Motor neuron (in vitro differentiated cells): ENCODE results near the gene IRS2. TPM values are rescaled to one million over a fixed set of nuclear protein-coding genes. Genes with fewer than 3 reads are reported as not detected.

ENCODE experiments used
- ATAC-seq, 8 experiments: fragments of 200-7000 bp; cut with Tn5 transposase; replicated peaks in 6 of 8; 2 replicates each; pipeline ENCODE4 v1.8.0; 2021; ENCODE audit warnings: mild to moderate bottlenecking in 8 of 8, moderate library complexity in 8 of 8
- H3K27ac ChIP-seq, 2 donors: fragments of 250-450 bp; sonication (Bioruptor Pico); 2 replicates each; pipeline ENCODE4 v1.9.0; 2021; ENCODE audit warnings: antibody characterized with exemption in 2 of 2, mild to moderate bottlenecking in 2 of 2, moderate library complexity in 1 of 2
- H3K4me1 ChIP-seq, 2 donors: fragments of 250-450 bp; sonication (Bioruptor Pico); replicated peaks in 1 of 2; 2 replicates each; pipeline ENCODE4 v1.6.1; 2021; ENCODE audit warnings: antibody characterized with exemption in 2 of 2, mild to moderate bottlenecking in 2 of 2, moderate library complexity in 1 of 2
- H3K4me3 ChIP-seq, 5 donors: fragments of 250-450 bp; sonication (Bioruptor Pico); 2 replicates each; pipeline ENCODE4 v1.9.0; 2021; ENCODE audit warnings: antibody characterized with exemption in 5 of 5, mild to moderate bottlenecking in 5 of 5, moderate library complexity in 4 of 5
- WGBS, 10 experiments: fragments of 450-650 bp; shearing (Covaris generic); methylation state at CpG; one replicate each; pipeline ENCODE4 v1.0.0; 2022; 5-methylcytosine and 5-hydroxymethylcytosine counted together
- in situ Hi-C, 9 experiments: fragments of 400-800 bp; cut with MboI; loops; one replicate each; pipeline ENCODE4 v1.15.0; 2021; ENCODE audit warnings: low sequenced_read_pairs in 9 of 9, low pct_unique_long_range_greater_than_20kb in 2 of 9; ENCODE audit not compliant: unreplicated experiment in 9 of 9
- total RNA-seq, 8 experiments: library from RNA; unstranded; fragments of 300-600 nt; gene quantifications; 2 replicates each; pipeline versions ENCODE4 v1.2.3 to v1.2.4, GENCODE V29; 2022

Gene IRS2
- total RNA-seq, 8 experiments from 2014 or later, result 0.20 to 13.5 (median 7.7) TPM

DNA sequence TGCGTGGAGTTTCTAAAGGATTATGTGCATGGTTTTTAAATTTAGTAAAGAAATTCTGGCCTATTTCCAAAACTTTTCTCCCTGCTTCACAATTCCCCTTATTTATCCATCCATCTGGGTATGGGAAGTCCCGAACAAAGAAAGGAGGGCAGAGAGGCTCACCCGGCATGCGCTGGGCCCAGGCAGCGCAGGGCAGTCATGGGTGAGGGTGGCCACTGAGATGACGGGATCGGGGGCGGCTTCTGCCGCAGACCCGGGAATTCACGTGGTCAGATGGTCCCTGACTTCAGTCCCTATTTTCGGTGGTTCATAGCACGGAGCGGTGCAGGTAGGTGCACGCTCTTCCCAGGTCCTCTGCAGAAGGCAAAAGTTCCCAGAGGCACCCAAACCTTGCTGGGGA is 14.5 kb downstream of the IRS2 start:
- Histone ChIP-seq H3K4me3 (no peak overlapping the region), H3K4me1 (peaks cover 0 to 9% of the 10 kb centered on the region in 2 donors), H3K27ac (no peak overlapping the region)
- in situ Hi-C loops, result loop anchor here in 1 of 9 experiments (25.0 kb wide), 1 partner anchor 340 kb away; no protein-coding TSS in a partner anchor
- WGBS, 10 experiments, result 85 to 100% (median 96%) methylated on average over 1 to 10 of the region's 15 CpGs; no CpG with 5 or more reads in 2 of the 10 experiments
- no peak for ATAC-seq

DNA sequence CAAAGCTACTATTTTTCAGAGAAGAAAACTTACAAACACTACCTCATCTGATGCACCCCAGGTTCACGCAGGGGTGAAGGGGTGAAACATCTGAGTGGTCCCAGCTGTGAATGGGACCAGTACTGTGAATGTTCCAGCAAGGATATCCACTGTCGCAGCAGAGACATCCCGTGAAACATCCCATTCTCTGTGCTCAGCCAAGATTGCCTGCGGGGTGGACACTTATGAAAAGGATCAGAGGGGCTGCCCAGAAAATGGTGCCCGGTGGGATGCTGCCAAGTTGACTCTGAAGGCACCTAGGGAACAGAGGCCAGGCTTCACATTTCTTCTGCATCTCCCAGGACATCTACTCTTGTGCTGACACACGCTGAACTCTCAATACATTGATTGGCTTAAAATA is 15.9 kb downstream of the IRS2 start:
- Histone ChIP-seq H3K4me3 (no peak overlapping the region), H3K4me1 (peaks cover 0 to 4% of the 10 kb centered on the region in 2 donors), H3K27ac (no peak overlapping the region)
- no peak for ATAC-seq
- WGBS, 10 experiments, result 78 to 100% (median 100%) methylated on average over 1 to 5 of the region's 6 CpGs; no CpG with 5 or more reads in 5 of the 10 experiments
- in situ Hi-C loops, result loop anchor here in 1 of 9 experiments (25.0 kb wide), 1 partner anchor 342 kb away; no protein-coding TSS in a partner anchor

DNA sequence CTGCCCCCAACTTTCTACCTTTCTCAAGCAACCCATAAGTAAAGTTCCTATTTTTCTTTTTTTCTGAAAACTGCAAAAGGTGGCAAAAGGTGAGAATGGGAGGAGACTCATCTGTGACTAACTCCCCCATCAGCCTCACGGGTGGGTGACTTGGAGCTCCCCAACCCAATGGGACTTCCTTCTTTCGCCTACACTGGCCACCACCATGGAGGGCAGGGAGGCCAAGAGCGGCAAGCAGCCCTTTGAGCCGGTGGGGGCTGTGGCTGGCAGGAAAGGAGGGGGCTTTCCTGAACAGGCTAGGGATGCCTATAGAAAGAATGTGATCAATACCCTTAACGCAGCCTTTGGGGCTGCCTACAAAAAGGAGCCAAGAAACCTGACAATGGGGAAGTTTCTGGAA is 16.5 kb downstream of the IRS2 start:
- in situ Hi-C loops, result loop anchor here in 1 of 9 experiments (25.0 kb wide), 1 partner anchor 342 kb away; no protein-coding TSS in a partner anchor
- H3K27ac ChIP-seq, result no peak overlapping the region
- 72 to 100% (median 99%) methylated on average over 1 to 5 of the region's 5 CpGs; no CpG with 5 or more reads in 2 of the 10 experiments for WGBS, 10 experiments
- no peak overlapping the region for H3K4me3 ChIP-seq
- no peak for ATAC-seq
- peaks cover 2 to 6% of the 10 kb centered on the region in 2 donors for H3K4me1 ChIP-seq

DNA sequence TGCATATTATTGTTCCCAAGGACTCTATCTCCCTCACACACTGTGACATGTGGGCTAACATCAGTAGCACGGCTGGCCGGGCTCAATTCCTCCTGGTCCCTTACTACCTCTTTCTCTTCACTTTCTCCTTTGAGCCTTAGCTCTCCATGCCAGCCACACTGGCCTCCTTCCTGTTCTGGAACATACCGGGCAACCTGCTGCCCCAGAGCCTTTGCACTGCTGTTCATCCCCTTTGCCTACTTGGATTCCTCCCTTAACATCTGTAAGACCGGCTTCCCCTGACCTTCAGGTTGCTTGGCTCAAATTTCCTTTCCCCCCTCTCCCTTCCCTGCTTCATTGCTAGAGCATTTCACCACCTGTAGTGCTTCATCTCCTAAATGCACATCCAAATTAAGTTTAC is 17.1 kb downstream of the IRS2 start:
- Histone ChIP-seq H3K27ac (no peak overlapping the region), H3K4me3 (no peak overlapping the region), H3K4me1 (peaks cover 7 to 12% of the 10 kb centered on the region in 2 donors)
- WGBS, 10 experiments, result 60 to 100% (median 86%) methylated on average over 1 to 4 of the region's 4 CpGs; no CpG with 5 or more reads in 1 of the 10 experiments
- in situ Hi-C loops, result loop anchor here in 1 of 9 experiments (25.0 kb wide), 1 partner anchor 343 kb away; no protein-coding TSS in a partner anchor
- ATAC-seq, result no peak

DNA sequence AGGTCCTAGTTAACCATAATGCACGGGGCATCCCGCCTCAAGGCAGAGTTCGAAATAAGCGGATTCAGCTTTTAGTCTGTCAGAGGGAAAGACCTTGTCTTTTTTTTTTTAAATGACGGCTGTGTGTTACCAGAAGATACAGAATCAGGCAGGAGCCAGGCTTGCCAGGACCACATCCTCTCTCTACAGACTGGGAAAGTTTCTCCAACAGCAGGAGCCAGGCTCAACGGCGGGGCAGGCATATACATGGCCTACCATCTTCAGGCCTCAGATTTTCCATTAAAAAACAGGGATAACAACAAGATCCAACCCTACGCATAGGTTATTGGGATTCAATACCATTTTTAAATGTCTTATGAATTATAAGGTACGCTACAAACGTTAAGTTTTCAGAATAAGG is 17.8 kb downstream of the IRS2 start:
- 80 to 100% (median 94%) methylated on average over 1 to 10 of the region's 10 CpGs for WGBS, 10 experiments

DNA sequence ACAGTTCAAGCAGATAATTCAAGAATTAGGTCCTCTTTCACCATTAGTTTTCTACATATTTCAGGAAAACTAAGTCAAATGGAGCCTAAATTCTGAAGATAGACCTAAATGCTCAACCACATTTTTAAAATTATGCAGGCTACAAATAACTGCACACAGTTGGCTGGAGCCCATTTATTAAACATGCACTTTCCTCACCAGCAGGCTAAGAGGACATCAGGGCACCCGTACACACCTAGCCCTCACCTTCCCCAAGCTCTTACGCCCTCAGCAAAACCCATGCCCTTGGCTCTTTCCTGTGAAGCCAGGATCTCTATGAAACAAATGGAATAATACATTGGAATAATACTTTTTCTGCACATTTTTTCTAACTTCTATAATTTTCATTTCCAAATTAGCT is 18.2 kb downstream of the IRS2 start:
- no peak for ATAC-seq
- peaks cover 7 to 20% of the 10 kb centered on the region in 2 donors for H3K4me1 ChIP-seq
- WGBS, 10 experiments, result 20 to 100% (median 100%) methylated on average over 1 to 2 of the region's 2 CpGs; no CpG with 5 or more reads in 2 of the 10 experiments
- no peak overlapping the region for H3K4me3 ChIP-seq
- in situ Hi-C loops, result loop anchor here in 1 of 9 experiments (25.0 kb wide), 1 partner anchor 344 kb away; no protein-coding TSS in a partner anchor
- H3K27ac ChIP-seq, result no peak overlapping the region

More for the DNA sequence above, 17.8 kb downstream of the IRS2 start:
- no peak for ATAC-seq
- H3K27ac ChIP-seq, result no peak overlapping the region
- H3K4me3 ChIP-seq, result no peak overlapping the region
- peaks cover 7 to 19% of the 10 kb centered on the region in 2 donors for H3K4me1 ChIP-seq
- in situ Hi-C loops, result loop anchor here in 1 of 9 experiments (25.0 kb wide), 1 partner anchor 344 kb away; no protein-coding TSS in a partner anchor

DNA sequence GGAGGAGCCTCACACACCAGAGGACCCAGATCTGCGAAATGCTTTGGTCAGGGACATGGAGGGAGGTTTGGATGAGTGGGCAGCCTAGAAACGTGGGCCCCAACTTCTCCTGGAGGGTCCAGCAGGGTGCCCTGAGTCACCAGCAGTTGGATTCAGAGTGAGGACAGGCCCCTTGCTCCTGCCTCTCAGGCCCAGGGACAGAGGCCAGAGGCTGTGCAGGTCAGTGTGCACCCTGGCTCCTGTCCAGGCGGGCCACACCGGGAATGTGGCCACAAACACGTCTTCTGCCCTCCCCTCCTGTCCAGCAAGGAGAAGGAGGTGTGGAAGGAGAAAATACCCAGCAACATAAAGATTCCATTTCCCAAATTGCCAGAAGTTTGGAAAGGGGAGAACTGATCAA is 19.4 kb downstream of the IRS2 start:
- WGBS, 10 experiments, result 33 to 100% (median 72%) methylated on average over 1 to 4 of the region's 5 CpGs; no CpG with 5 or more reads in 7 of the 10 experiments
- in situ Hi-C loops, result loop anchor here in 1 of 9 experiments (25.0 kb wide), 1 partner anchor 345 kb away; no protein-coding TSS in a partner anchor
- no peak overlapping the region for H3K4me3 ChIP-seq
- ATAC-seq, result no peak
- H3K27ac ChIP-seq, result no peak overlapping the region
- peaks cover 9 to 23% of the 10 kb centered on the region in 2 donors for H3K4me1 ChIP-seq

DNA sequence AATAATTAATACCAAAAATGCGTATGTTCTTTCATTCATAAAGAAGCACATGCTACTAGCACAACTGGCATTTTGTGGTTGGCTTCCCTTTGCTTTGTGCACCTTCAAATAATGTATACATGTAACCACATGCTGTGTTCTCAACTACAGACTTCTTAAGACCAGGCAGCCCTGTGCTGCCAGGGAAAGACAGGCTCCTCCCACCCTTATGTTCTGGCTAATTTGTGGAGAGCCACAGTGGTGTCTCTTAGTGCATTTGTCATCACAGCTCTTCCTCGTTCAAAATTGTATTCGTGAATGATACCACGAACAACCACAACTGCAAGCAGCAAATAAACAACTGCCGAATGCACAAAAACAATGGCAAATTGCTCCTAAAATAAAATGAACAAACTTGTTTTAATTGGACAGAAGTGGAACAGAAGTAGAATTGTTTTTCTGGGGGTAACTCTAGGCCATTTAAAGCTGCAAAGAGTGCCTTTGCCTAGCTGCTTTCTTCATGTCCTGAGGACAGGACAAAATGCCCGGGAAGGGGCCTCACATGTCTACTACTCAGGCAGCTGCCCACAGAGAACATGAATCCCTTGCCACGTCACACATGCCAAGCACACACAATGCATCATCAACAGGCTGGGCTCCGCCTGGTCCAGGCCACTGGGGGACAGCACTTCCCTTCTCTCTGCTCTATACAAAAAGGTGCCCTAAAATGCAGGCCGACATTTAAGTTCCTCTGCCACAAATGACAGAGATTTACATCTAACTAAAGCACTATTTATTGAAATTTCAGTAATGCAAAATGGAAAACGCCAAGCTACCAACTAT is 21.7 kb downstream of the IRS2 start:
- peak in 6 of 8 experiments; percentile 43 to 86 (median 81) for ATAC-seq
- WGBS, 10 experiments, result 20 to 100% (median 76%) methylated on average over 1 to 8 of the region's 10 CpGs; no CpG with 5 or more reads in 1 of the 10 experiments
- in situ Hi-C loops, result loop anchor here in 1 of 9 experiments (25.0 kb wide), 1 partner anchor 348 kb away; no protein-coding TSS in a partner anchor
- H3K4me3 ChIP-seq, result no peak overlapping the region
- peaks cover 21 to 45% of the 10 kb centered on the region in 2 donors for H3K4me1 ChIP-seq
- H3K27ac ChIP-seq, result no peak overlapping the region

DNA sequence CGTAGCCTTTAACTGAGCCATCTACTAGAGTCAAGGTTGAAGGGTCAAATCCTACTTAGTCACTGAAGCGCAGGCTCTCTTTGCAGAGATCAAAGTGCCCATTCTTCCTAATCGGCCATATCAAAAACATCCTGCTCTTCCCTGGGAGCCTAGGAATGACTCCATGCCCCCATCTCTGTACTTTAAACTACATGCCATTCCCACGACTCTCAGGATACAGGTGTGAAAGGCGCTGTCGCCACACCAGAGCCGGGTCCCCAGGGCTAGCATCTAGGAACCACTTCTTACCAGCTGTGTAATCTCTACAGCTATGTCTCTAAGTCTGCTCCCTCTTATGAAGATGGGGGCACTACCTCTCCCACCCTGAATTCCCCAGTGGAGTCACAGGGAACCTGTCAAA is 22.3 kb downstream of the IRS2 start:
- WGBS, 10 experiments, result 28 to 90% (median 73%) methylated on average over 1 to 7 of the region's 7 CpGs; no CpG with 5 or more reads in 4 of the 10 experiments
- ATAC-seq, result no peak
- Histone ChIP-seq H3K27ac (no peak overlapping the region), H3K4me1 (peaks cover 21 to 51% of the 10 kb centered on the region in 2 donors), H3K4me3 (no peak overlapping the region)
- in situ Hi-C loops, result loop anchor here in 1 of 9 experiments (25.0 kb wide), 1 partner anchor 348 kb away; no protein-coding TSS in a partner anchor

DNA sequence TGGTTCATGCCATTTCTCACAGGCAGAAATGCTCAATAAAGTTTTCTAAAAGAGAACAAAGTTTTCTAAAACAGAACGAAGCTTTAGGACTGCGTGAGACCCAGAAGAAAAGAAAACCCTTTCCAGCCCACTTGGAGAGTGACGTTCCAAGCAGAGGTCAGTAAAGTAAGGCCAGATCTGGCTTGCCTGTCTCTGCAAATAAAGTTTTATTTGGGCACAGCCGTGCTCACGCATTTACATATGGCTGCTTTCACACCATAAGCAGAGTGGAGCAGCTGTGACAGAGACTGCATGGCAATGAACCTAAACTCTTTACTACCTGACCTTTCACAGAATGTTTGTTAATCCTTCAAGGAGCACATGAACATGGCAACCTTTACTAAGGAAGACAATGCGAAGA is 23.6 kb downstream of the IRS2 start:
- H3K27ac ChIP-seq, result no peak overlapping the region

DNA sequence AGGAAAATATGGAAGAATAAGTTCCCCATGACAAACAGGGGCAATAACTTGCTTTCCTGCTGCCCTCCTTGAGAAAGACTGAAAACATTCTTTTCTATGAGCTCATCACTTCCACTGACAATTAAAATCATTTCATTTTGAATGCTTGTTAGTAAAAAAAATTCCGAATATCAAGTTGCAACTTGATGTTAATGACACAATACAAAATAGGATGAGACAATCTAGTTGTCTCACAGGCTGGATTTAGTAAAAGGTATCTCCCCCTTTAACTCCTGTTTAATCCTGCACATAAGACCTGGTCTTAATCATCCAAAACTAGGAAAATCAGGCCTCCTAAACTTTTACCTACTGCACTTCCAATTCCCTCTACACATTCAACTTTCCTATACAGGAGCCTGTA is 24.7 kb downstream of the IRS2 start:
- in situ Hi-C loops, result loop anchor here in 1 of 9 experiments (25.0 kb wide), 1 partner anchor 351 kb away; no protein-coding TSS in a partner anchor
- H3K4me1 ChIP-seq, result peaks cover 21 to 60% of the 10 kb centered on the region in 2 donors
- 0 to 100% (median 89%) methylated on average over 1 of the region's 1 CpG; no CpG with 5 or more reads in 2 of the 10 experiments for WGBS, 10 experiments
- no peak overlapping the region for H3K27ac ChIP-seq
- no peak overlapping the region for H3K4me3 ChIP-seq
- no peak for ATAC-seq

More for the DNA sequence above, 23.6 kb downstream of the IRS2 start:
- no peak overlapping the region for H3K4me3 ChIP-seq
- H3K4me1 ChIP-seq, result peaks cover 21 to 60% of the 10 kb centered on the region in 2 donors
- WGBS, 10 experiments, result 71 to 100% (median 88%) methylated on average over 1 to 6 of the region's 6 CpGs
- in situ Hi-C loops, result loop anchor here in 1 of 9 experiments (25.0 kb wide), 1 partner anchor 350 kb away; no protein-coding TSS in a partner anchor
- no peak for ATAC-seq

DNA sequence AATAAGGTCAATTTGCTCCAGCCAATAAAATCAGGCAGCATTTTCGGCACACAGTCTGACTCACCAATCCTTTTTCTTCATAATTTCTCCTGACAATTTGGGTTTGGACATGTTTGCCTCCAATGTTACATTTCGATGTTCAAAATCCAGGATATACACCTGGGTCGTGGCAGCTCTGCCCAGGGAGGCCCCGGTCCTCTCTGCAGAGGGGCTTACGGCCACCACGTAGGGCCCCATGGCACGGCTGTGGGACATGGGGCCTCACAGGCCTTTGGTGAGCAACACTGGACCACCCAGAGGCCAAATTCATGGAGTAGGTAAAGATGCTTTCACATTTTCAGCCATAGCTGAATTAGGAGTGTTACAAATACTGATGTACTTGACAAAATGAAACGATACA is 25.4 kb downstream of the IRS2 start:
- no peak overlapping the region for H3K27ac ChIP-seq
- ATAC-seq, result no peak

More for the DNA sequence above, 25.4 kb downstream of the IRS2 start:
- in situ Hi-C loops, result loop anchor here in 1 of 9 experiments (25.0 kb wide), 1 partner anchor 351 kb away; no protein-coding TSS in a partner anchor
- Histone ChIP-seq H3K4me3 (no peak overlapping the region), H3K4me1 (peaks cover 21 to 60% of the 10 kb centered on the region in 2 donors)
- 62 to 100% (median 75%) methylated on average over 1 to 8 of the region's 8 CpGs; no CpG with 5 or more reads in 1 of the 10 experiments for WGBS, 10 experiments
